ENCODE data around the gene FABP6.

The FABP6 gene

DNA sequence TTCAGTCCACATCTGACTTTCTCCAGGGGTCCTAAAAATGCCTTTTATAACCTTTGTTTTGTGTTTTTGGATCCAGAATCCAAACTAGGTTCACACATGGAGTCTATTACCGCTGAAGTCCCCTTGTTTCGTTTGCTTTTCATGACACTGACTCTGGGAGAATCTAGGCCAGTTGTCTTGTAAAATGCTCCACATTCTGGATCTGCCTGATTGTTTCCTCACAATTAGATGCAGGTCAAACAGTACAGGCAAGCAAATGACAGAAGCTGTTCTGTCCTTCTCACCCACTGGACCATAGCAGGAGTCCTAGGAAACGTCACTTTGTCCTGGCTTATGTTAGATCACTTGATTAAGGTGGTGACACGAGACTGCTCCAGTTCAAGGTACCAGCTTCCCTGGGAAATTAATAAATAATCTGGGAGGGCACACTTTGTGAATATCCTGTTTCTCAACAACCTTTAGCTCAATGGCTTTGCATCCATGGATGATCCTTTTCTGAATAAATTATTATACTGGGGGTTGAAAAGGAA is 34.1 kb downstream of the FABP6 start:
- no peak for DNase-seq

DNA sequence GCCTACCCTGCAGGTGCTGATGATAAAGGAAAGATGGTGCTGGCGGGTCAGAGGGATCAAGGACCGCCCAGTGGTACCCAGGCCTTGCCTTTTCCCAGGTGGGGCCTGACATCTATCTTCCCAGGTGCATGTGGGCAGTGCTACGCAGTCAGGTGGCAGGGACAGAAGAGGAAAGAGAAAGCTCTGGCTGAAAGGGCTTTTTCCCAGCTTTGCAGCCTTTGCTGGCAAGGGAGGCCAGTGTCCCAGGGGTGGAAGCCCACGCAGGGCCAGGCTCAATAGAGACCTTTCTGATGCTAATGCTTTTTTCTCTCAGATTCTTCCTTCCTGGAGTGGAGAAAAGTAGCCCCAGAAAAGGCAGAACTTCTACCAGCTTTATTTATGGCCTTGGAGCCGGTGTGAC is 36.7 kb downstream of the FABP6 start:
- no peak for DNase-seq

GRCh38 chr5:160266752-160267345 is 37.5 kb downstream of the FABP6 start:
- DNase-seq = no peak

GRCh38 chr5:160268121-160268520 is 38.8 kb downstream of the FABP6 start:
- no peak for DNase-seq

GRCh38 chr5:160269017-160269416 is 39.7 kb downstream of the FABP6 start:
- DNase-seq = no peak

DNA sequence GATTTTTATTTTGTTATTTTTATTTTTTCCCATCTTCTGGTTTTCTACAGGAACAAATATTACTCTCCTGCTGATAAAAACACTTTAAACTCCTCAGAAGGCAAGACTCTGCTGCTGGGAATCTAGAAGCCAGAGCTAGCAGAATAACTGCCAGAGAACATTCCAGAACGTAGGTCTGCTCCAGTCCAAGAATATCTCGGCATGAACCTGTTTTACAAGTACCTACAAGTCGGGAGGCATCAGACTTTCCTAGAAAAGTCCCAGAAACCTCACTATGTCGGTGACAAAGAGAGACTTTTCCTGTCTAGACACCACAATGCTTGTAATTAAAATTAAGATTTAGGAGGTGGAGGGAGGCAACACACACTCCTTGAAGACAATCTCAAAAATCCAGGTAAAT is 41.4 kb downstream of the FABP6 start:
- DNase-seq = no peak

DNA sequence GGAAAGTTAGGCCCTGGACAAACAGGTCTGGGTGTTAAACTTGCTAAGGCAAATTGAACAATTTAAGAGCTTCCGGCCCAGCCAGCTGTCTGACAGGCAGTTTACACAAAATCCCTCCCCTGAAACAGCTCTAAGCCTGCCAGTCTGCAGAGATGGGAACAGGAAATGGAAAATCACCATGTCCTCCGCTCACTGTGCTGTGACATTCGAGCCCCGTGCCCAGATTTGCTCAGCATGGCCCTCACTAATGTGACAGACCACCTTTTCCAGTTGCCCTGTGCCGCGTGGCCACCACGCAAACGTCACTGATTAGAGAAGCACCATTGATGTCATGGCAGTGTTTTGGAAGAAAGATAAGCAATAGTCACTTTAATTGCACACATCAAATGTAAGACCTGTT is 42.1 kb downstream of the FABP6 start:
- no peak for DNase-seq

DNA sequence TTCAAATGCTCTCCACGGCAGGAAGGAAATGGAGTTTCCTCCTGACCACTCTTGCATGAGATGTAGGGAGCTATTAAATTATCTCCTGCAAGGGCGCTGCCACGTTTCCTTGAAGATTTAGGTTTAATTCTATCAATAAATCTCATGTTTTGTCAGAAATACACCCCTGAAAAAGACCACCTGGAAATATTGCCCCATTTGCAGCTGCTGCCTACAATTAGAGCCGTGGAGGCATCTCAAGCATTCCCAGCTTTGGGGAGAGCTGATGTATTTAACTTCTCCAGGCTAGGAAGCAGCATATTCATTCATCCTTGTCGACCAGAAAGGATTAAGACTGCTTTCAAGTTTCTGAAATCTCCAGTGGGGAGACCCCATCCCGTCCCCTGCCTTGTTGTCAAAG is 42.5 kb downstream of the FABP6 start:
- DNase-seq = no peak

DNA sequence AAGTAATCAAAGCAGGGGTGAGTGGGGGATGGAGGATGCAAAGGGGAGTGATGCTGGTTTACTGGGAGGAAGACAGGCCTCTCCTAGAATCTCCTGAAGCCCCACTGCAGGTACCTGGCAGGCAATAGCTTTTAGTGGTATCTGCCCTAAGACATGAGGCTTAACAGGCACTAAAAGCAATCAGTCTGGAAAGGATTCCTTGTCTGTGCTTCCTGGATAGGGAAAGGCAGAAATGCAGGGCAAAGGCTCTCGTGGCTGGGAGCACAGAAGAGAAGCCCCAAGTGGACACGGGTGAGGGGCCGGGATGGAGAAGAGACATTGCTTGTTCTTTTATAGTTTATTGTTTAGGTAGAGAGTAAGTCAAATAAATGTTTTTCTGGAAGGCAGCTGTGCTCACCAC is 43.0 kb downstream of the FABP6 start:
- DNase-seq = no peak

DNA sequence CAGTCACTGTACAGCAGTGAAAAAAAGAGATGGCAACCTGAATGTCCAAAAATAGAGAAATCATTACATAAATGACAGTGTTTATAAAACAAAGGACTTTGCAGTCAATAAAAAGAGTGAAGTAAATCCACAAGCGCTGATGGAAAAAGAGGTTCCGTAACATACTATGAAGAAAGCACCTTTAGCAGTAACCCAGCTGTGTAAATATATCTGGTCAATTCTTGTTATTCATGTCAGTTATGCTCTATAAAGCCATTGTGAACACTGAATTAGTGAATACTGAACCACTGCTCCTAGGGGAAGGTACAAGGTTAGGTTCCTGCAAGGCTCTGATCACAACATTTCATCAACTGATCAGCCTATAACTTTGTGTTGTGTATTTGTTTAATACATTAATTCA is 43.6 kb downstream of the FABP6 start:
- DNase-seq = no peak

DNA sequence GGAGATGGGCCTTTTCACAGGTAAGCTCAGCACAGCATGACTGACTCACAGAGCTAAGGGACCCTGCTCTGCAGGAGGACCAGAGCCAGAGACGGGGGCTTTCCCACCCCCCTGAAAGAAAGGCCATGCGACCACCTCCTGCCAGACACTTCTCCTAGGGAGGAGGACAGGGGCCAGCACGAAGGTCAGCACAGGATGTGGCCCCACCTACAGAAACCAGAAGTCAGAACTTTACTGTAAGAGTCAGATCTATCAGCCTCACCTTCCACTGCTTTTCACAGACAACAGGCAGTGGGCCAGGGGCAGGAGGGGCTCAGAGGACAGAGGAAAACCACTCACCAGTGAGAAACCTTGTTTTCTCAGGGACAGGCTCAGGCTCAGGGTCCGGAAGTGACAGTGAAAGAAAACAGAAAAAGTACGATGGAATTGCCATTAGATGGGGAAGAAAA is 45.2 kb downstream of the FABP6 start:
- no peak for DNase-seq

- DNase-seq = no peak
These were observed 49.0 kb downstream of the FABP6 start for GRCh38 chr5:160278343-160278742.

GRCh38 chr5:160280384-160281095 is 51.2 kb downstream of the FABP6 start:
- no peak for DNase-seq

GRCh38 chr5:160281275-160281674 is 52.0 kb downstream of the FABP6 start:
- no peak for DNase-seq

GRCh38 chr5:160284291-160284873 is 55.1 kb downstream of the FABP6 start:
- DNase-seq = no peak

DNA sequence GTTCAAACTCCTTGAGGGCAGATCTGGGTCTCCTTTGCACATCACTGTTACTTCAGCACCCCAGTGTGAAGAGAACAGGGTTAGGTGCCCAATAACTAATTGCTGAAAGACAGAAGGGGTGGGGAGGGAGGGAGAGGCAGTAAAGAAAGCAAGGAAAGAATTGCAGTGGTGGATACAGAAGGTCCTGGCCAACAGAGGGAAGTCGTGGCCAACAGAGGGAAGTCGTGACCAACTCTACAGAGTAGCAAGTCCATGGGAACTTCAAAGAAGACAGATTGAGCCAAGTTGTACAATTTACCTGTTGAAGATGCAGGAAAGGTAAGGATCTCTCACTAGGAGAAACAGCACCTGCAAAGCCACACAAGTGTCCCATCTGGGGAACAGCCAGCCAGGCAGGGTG is 56.0 kb downstream of the FABP6 start:
- no peak for DNase-seq

DNA sequence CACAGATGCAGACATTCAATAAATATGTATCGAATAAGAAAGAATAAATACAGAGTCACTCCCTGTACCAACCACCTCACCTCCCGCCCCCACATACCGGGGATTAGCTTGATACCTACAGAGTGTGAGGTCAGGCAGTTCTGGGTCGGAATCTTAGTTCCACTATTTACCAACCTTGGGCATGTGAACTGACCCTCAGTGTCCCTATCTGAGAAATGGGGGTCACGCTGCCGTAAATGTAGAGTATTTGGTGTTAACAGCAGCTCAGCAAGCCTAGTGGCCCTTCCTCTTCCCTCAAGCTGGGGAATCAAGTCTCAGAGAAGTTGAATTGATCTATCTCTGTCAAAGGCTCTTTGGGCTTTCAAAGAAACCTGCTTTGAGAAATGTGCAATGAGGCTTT is 57.6 kb downstream of the FABP6 start:
- DNase-seq = peak; percentile 27

DNA sequence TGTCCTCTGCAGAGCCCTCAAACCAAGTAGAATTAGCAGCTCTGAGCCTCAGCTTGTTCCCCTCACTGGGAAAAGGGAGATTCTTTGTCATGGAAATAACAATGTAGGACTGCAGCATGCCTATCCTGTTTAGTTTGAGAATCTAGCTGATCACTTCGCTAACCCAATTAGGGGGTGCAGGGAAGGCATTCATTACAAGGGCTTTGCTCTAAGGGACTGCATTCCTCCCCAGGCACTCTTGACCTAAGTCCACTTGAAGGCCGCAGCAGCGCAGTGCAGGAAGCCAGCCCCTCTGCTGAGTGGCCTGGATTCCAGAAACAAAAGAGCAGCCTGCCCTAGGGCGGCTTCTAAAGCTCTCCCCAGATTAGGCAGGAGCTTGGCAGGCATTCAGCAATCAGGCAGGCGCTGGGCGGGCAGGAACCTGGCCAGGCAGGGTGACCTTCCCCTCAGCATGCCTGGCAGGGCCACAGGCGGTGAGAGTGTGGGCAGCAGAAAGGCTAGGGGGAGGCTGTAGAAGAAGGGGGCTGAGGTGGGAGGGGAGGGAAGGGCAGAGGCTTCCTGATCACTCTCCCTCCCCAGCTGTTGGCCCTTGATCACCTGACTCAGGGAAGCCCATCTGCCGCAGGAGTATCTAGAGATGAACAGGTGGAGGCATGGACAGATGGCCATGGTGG is 58.2 kb downstream of the FABP6 start:
- peak; percentile 27 for DNase-seq
